Right cardiac atrium (tissue), 5 donors: ENCODE data around the gene PAMR1. TPM values are rescaled to one million over a fixed set of nuclear protein-coding genes. Genes with fewer than 3 reads are reported as not detected.
"Not testable (repeated sequence)": the region's sequence is repeated elsewhere in the genome, so short reads cannot be mapped to it uniquely, and the experiment has no call there.

Experiments
- ATAC-seq, 2 donors: fragments of 200-7000 bp; cut with Tn5 transposase; one replicate each; pipeline versions ENCODE4 v1.8.0 to v1.9.1; 2020; ENCODE audit warnings: moderate library complexity in 2 of 2, mild to moderate bottlenecking in 1 of 2
- DNase-seq, 3 donors: peaks; one replicate each; pipeline ENCODE4 v3.0.0-alpha.2; 2020
- H3K27ac ChIP-seq: one replicate; pipeline ENCODE4 v1.5.1; 2013; ENCODE audit warnings: mild to moderate bottlenecking, low read length, control low read depth, moderate library complexity
- H3K27me3 ChIP-seq: one replicate; pipeline ENCODE4 v1.6.1; 2013; ENCODE audit not compliant: control insufficient read depth, insufficient read depth
- H3K4me1 ChIP-seq: one replicate; pipeline ENCODE4 v1.6.1; 2013; ENCODE audit warnings: low read length; ENCODE audit not compliant: control insufficient read depth, insufficient read depth
- H3K4me3 ChIP-seq: one replicate; pipeline ENCODE4 v1.5.1; 2013; ENCODE audit warnings: low read length, control low read depth
- H3K9me3 ChIP-seq: one replicate; pipeline ENCODE4 v1.6.1; 2013; ENCODE audit warnings: low read length; ENCODE audit not compliant: control insufficient read depth
- WGBS: extraction: QIAGEN DNeasy Blood & Tissue Kit; methylation state at CpG from one replicate; pipeline ENCODE4 v1.1.7; 2013; 5-methylcytosine and 5-hydroxymethylcytosine counted together
- intact Hi-C, 4 donors: fragments of 100-400 bp; cut with DNase I; formaldehyde crosslinking; loops; one replicate each; pipeline versions ENCODE4 v1.11.0 to v1.14.0; 2022 to 2023
- polyA plus RNA-seq: library from polyadenylated mRNA; stranded (reverse); fragments of 200-250 nt; gene quantifications from one replicate; pipeline ENCODE4 v1.2.3, GENCODE V29; 2013
- total RNA-seq, 4 donors: library from RNA; stranded (reverse); fragmentation: NEBNext Ultra II Directional; extraction: Animal tissue kit (Norgen Biotek cat#: 25700); gene quantifications; one replicate each; pipeline ENCODE4 v1.2.1, GENCODE V29; 2021
- donor health status: healthy with polysubstance abuse.
- donor health status: DM: no; HTN: yes; CAD: no.
- donor health status: DM: no; HTN: no; CAD: no.
- donor health status: DM: no; HTN: yes; CAD: no; lungs with severe emphysema.
- donor health status: DM: yes; HTN: yes; CAD: no.

The PAMR1 gene
- total and polyA plus RNA-seq, 5 donors, result 5.7 to 23.6 (median 8.6) TPM

DNA sequence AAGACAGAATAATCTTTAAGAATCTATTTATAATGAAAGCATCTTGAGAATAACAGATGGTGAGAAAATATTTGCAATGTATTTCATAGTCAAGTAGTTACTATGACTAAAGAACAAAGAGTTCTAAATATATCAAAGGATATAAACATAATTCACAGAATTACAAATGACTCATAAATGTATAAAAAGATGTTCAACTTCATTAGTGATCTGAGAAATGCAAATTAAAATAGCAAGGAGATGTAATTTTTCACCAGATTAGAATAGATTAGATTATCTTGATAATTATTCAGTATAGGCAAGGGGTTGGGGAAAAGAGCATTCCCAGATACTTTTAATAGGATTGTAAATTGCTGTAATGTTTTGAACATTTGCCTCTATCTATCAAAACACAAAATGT, 30.1 kb upstream of the PAMR1 start:
- H3K27me3 ChIP-seq, result no peaks in the 10 kb centered on the region
- no peaks in the 10 kb centered on the region for H3K9me3 ChIP-seq
- no peak overlapping the region for H3K4me3 ChIP-seq
- H3K27ac ChIP-seq, result no peak overlapping the region
- DNase-seq, result no peak
- intact Hi-C loops, result no loop called here
- ATAC-seq, result no peak
- H3K4me1 ChIP-seq, result no peaks in the 10 kb centered on the region

DNA sequence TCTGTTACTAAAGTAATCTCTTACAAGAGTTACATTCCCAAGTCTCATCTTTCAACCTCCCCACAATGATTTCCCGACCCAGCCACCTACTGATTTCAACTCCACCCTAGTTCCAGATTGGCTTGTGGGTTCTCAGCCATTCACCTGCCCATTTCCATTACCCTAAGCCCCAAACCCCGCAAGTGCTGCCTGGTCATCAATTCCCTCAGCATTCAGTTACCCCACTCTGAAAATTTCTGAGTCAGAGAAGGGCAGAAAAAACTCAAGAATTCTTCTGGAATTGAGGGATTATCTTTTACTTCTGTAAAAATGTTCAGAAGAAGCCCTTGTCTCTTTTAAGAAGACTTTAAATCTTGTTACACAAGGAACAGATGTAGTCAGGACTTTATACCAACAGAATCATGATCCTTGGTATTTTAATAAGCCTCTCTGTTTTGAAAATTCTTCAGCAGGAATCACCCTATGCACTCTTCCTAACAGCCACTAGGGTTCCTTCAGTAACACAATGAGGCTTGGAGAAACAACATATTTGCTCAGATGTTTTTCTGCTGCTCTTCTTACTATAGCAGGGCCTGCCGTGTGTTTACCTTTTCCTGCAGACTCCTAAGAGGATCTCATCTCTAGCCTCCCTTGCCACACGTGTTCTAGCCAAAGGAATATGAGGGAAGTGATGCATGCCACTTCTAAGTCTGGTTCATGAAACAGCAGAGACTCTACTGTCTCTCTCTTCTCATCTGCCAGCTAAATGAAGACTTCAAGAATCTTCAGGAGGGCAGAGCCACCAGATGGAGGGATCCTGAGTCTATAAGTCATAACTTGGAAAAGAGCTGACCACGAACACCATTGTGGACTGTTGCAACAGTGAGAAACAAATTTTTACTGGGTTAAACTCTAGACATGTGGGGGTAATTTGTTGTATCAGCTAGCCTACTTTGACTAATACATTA, 29.3 kb upstream of the PAMR1 start:
- ATAC-seq (no peak), DNase-seq (no peak)
- intact Hi-C loops, result no loop called here
- 66% methylated on average over 5 of the region's 5 CpGs for WGBS
- H3K27me3 ChIP-seq, result no peaks in the 10 kb centered on the region
- peaks cover 2% of the 10 kb centered on the region for H3K4me1 ChIP-seq
- no peaks in the 10 kb centered on the region for H3K9me3 ChIP-seq
- H3K4me3 ChIP-seq, result no peak overlapping the region
- H3K27ac ChIP-seq, result no peak overlapping the region

DNA sequence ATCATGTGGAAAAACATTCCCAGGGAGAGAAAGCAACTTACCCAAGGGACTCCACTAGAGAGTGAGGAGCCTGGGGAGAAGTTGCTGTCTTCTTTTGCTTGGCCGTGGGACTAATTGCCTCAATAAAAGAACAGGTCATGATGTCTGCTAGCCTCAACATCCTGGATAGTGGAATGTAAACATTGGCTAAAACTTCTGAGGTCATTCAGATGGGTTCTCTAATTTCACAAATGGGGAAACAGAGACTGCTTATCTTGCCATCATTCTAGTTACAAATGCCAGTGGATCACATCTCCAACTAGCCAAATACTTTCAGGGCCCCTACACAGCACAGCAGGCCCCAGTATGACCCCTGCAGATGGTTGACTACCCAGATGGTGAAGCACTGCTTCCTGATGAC, 28.4 kb upstream of the PAMR1 start:
- H3K4me1 ChIP-seq, result peaks cover 2% of the 10 kb centered on the region
- no peak overlapping the region for H3K27ac ChIP-seq

DNA sequence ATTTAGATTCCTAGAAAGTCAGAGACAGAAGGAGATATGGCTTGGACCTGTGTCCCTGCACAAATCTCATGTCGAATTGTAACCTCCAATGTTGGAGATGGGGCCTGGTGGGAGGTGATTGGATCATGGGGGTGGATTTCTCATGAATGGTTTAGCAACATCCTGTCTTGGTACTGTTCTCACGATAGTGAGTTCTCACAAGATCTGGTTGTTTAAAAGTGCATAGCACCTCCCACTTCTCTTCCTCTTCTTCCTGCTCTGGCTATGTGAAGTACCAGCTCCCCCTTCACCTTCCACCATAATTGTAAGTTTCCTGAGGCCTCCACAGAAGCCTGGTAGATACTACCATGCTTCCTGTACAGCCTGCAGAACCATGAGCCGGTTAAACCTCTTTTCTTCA, 27.6 kb upstream of the PAMR1 start:
- DNase-seq, result no peak
- WGBS, result 75% methylated on average over 3 of the region's 3 CpGs
- H3K4me1 ChIP-seq, result peaks cover 2% of the 10 kb centered on the region

More for the DNA sequence above, 28.4 kb upstream of the PAMR1 start:
- 66% methylated on average over 1 of the region's 1 CpG for WGBS
- H3K9me3 ChIP-seq, result no peaks in the 10 kb centered on the region
- no peak overlapping the region for H3K4me3 ChIP-seq
- intact Hi-C loops, result no loop called here
- no peak for DNase-seq
- H3K27me3 ChIP-seq, result no peaks in the 10 kb centered on the region
- no peak for ATAC-seq

DNA sequence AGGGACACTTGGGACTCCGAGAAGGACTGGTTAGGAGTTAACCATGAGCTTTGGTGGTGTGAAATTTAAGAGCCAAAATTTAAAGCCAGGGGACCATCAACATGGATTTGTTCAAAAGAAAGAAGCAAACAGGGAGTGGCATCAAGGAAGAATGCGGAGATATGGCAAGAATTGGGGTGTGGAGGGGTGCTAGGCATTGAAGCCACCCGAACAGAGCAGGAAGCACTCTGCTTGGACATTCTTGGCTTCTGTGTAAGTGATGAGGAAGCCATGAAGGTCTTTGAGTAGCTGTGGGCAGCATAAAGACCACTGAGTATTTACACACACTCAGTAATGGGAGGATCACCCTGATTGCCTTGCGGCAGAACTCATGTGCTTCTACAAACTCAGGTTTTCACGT, 27.2 kb upstream of the PAMR1 start:
- ATAC-seq (no peak), DNase-seq (no peak)
- no peak overlapping the region for H3K4me3 ChIP-seq
- intact Hi-C loops, result no loop called here
- H3K9me3 ChIP-seq, result no peaks in the 10 kb centered on the region
- peaks cover 2% of the 10 kb centered on the region for H3K4me1 ChIP-seq
- H3K27ac ChIP-seq, result no peak overlapping the region
- WGBS, result 93% methylated on average over 5 of the region's 5 CpGs
- H3K27me3 ChIP-seq, result no peaks in the 10 kb centered on the region

More for the DNA sequence above, 27.6 kb upstream of the PAMR1 start:
- no peak overlapping the region for H3K27ac ChIP-seq
- no peak overlapping the region for H3K4me3 ChIP-seq
- no peak for ATAC-seq
- intact Hi-C loops, result no loop called here
- H3K9me3 ChIP-seq, result no peaks in the 10 kb centered on the region
- H3K27me3 ChIP-seq, result no peaks in the 10 kb centered on the region

DNA sequence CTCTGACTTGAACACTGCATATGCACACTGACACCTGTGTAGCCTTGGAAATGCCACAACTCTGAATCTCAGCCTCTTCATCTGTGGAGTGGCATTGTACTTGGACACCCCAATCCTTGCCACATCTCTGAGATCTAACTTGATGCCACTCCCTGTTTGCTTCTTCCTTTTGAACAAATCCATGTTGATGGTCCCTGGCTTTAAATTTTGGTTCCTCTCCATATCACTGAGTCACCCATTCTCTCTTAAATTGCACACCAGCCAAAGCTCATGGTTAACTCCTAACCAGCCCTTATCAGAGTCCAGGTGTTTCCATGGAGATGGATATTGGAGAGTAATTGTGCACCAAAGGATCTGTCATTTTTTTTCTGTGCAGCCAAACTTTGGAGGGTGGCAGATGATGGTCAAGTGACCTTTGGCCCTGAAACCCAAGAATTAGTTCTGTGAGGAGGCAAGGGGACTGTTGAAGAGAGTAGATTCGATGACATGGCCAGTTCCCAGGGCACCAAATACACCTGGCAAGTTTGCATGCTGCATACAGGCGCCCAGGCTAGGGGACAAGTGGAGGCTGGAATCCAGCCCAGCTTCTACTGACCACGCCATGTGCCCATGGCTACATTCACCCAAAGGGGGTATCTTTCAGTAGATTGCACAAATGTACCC, 25.1 kb upstream of the PAMR1 start:
- DNase-seq (no peak), ATAC-seq (no peak)
- intact Hi-C loops, result no loop called here
- H3K27ac ChIP-seq, result no peak overlapping the region
- H3K27me3 ChIP-seq, result no peaks in the 10 kb centered on the region
- H3K4me1 ChIP-seq, result peaks cover 2% of the 10 kb centered on the region
- WGBS, result 97% methylated on average over 3 of the region's 3 CpGs
- no peaks in the 10 kb centered on the region for H3K9me3 ChIP-seq
- H3K4me3 ChIP-seq, result no peak overlapping the region

DNA sequence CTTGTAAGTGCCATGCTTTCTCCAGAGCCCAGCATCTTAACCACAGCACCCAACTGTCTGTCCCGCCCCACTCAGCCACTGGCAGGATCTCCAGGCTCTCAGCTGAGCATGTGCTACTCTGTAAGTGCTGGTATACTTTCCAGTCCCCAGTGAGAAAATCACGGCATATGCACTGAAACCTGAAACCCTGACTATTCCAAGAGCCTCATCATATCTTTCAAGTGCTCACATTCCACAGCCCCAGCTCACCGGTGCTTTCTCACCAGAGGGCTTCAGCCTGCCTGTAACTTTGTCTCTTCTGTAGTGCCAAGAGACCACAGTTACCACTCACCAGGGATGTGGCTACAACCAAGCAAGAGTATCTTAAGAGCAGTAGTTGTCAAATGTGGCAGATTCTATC, 24.4 kb upstream of the PAMR1 start:
- intact Hi-C loops, result no loop called here
- no peak overlapping the region for H3K27ac ChIP-seq
- ATAC-seq (no peak), DNase-seq (no peak)
- H3K9me3 ChIP-seq, result no peaks in the 10 kb centered on the region
- WGBS, result 32% methylated on average over 3 of the region's 3 CpGs
- no peak overlapping the region for H3K4me3 ChIP-seq
- H3K4me1 ChIP-seq, result peaks cover 2% of the 10 kb centered on the region
- no peaks in the 10 kb centered on the region for H3K27me3 ChIP-seq

DNA sequence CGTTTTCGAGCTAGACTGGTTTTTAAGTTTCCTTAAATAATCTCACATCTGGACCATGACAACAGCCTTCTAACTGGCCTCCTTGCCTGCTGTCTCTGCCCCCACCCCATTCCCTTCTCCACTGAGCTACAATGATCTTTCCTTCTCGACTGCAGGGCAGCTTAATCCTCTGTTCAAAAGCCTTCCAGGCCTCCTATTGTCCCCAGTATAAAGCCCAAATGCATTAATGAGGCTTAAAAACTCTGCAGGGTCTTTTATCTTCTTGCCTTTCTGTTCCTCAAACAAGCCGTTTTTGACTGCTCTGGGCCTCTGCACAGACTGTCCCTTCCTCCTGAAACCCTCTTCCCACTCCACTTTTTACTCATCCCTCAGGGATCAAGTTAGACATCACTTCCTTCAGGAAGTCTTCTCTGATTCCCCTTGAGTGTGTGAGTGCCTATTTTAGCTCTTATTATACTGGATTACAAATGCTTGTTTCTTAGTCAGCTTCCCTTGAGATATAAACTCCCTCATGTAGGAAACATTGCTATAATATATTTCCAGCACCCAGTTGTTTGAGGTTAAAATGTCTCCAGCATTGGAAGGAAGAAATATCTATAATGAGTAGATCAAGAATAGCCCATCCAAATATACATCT, 23.6 kb upstream of the PAMR1 start:
- Histone ChIP-seq H3K4me1 (peaks cover 2% of the 10 kb centered on the region), H3K9me3 (no peaks in the 10 kb centered on the region), H3K27ac (no peak overlapping the region), H3K27me3 (no peaks in the 10 kb centered on the region), H3K4me3 (no peak overlapping the region)
- intact Hi-C loops, result no loop called here
- ATAC-seq (no peak), DNase-seq (no peak)
- WGBS, result 57% methylated on average over 4 of the region's 4 CpGs

DNA sequence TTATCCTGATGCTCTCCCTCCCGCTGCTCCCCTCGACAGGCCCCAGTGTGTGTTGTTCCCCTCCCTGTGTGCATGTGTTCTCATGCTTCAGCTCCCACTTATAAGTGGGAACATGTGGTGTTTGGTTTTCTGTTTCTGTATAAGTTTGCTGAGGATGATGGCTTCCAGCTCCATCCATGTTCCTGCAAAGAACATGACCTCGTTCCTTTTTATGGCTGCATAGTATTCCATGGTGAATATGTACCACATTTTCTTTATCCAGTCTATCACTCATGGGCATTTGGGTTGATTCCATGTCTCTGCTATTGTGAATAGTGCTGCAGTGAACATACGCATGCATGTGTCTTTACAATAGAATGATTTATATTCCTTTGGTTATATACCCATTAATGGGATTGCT, 22.6 kb upstream of the PAMR1 start:
- intact Hi-C loops, DNase-seq, H3K4me1 ChIP-seq, ATAC-seq, H3K27me3 ChIP-seq, H3K9me3 ChIP-seq, H3K27ac ChIP-seq, H3K4me3 ChIP-seq: not testable (repeated sequence)
- 94% methylated on average over 4 of the region's 4 CpGs for WGBS

DNA sequence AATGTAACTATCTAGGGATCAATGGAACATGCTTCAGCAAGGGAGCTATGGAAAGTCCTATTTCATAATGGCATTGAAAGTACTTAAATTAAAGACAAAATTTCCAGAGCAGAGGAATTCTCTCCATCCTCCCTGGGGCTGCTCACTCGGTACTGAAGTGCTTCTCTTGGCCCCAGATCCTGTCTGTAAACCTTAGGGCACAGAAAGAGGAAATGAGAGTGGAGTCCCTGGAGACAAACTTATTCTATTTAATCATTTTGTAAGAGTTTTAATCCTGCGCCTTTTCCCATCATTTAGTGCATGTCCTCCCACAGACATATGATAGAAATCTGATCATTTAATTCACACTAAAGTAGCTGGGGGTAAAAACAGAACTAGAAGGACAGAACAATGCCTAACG, 20.9 kb upstream of the PAMR1 start:
- WGBS, result 52% methylated on average over 3 of the region's 3 CpGs
- intact Hi-C loops, result no loop called here
- H3K4me1 ChIP-seq, result peaks cover 2% of the 10 kb centered on the region
- ATAC-seq (no peak), DNase-seq (no peak)
- H3K27me3 ChIP-seq, result no peaks in the 10 kb centered on the region
- no peak overlapping the region for H3K4me3 ChIP-seq
- no peak overlapping the region for H3K27ac ChIP-seq
- H3K9me3 ChIP-seq, result no peaks in the 10 kb centered on the region

DNA sequence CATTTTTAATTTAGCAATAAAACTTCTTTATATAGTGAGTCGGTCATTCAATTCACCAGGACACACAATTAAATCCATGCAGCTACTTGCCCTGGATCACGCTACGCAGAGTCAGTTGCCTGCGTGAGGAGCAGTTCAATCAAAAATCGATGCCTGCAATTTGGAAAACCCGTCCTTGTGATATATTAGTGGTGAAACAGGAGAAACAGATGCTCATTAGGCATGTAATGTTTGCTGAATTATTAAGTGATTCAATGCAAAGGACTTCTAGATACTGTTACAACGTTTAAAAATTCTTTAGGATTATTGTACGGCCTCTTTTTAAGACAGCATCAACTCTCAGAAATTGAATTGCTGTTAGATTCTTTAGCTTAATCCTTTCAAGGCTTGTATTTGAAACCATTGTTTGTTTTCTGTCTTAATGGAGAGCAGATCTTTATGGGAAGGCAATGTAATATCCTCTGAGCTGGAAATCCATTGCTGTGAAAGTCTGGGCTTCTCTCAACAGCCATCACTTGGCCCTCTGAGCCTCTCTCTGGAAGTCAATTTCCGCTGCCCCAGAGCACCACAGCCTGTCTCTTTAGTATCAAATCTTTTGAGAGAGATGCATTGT, 20.1 kb upstream of the PAMR1 start:
- Histone ChIP-seq H3K4me3 (no peak overlapping the region), H3K9me3 (no peaks in the 10 kb centered on the region), H3K27me3 (no peaks in the 10 kb centered on the region), H3K27ac (no peak overlapping the region), H3K4me1 (peaks cover 6% of the 10 kb centered on the region)
- intact Hi-C loops, result no loop called here
- DNase-seq (no peak), ATAC-seq (no peak)
- WGBS, result 89% methylated on average over 9 of the region's 9 CpGs
